Measurements from ENCODE around the gene LAMP1. TPM values are rescaled to one million over a fixed set of nuclear protein-coding genes. Genes with fewer than 3 reads are reported as not detected.

LAMP1 gene
- total and polyA plus RNA-seq, 2 experiments from 2014 or later = 34.5 to 107 TPM

GRCh38 chr13:113325779-113326178 lies 28.7 kb downstream of the LAMP1 start:
- Histone ChIP-seq H3K27me3 (ENCODE audit: insufficient read depth) (no peaks in the 10 kb centered on the region), H3K9me2 (ENCODE audit: insufficient read depth) (no peaks in the 10 kb centered on the region), H4K20me1 (replicated peaks; ENCODE audit: insufficient read depth) (peaks cover 9% of the 10 kb centered on the region; the same call in 1 of the 2 replicates), H2AFZ (no peak overlapping the region), H3K36me3 (ENCODE audit: insufficient read depth) (peaks cover 17% of the 10 kb centered on the region; the same call in 1 of the 2 replicates), H3K4me3 (no peak overlapping the region), H3K27ac (ENCODE audit: low read depth) (no peak overlapping the region), H3F3A (replicated peaks; ENCODE audit: low read depth) (peaks cover 36% of the 10 kb centered on the region), H3K79me2 (replicated peaks; ENCODE audit: insufficient read depth) (no peaks in the 10 kb centered on the region), H3K4me2 (no peak overlapping the region), H3K4me1 (ENCODE audit: insufficient read depth) (no peaks in the 10 kb centered on the region)
- no peak for TF ChIP-seq ZNF114 (CRISPR knock-in tag; IDR thresholded peaks at IDR 0.05)
- no peak for TF ChIP-seq ZNF462 (CRISPR knock-in tag; IDR thresholded peaks at IDR 0.05)
- TF ChIP-seq REST (IDR thresholded peaks at IDR 0.05; ENCODE audit: unreplicated experiment) = no peak
- TF ChIP-seq ETS1 (IDR thresholded peaks at IDR 0.05) = no peak
- no peak for TF ChIP-seq EZH2phosphoT487 (IDR thresholded peaks at IDR 0.05; ENCODE audit: unreplicated experiment)
- no peak for TF ChIP-seq CREB1 (CRISPR knock-in tag; IDR thresholded peaks at IDR 0.05; ENCODE audit: low read depth)
- TF ChIP-seq CTCF (conservative IDR thresholded peaks at IDR 0.05; ENCODE audit: low read depth in 2 of 2) = no peak
- no peak for TF ChIP-seq JUNB (IDR thresholded peaks at IDR 0.05; ENCODE audit: unreplicated experiment)
- no peak for TF ChIP-seq NANOG (IDR thresholded peaks at IDR 0.05; ENCODE audit: borderline replicate concordance)
- TF ChIP-seq ZNF331 (CRISPR knock-in tag; IDR thresholded peaks at IDR 0.05; ENCODE audit: low read depth) = no peak
- TF ChIP-seq STAT1 (IDR thresholded peaks at IDR 0.05; ENCODE audit: unreplicated experiment) = no peak
- TF ChIP-seq EZH2 (IDR thresholded peaks at IDR 0.05; ENCODE audit: low read depth, unreplicated experiment) = no peak
- no peak for TF ChIP-seq POLR2AphosphoS5 (IDR thresholded peaks at IDR 0.05; ENCODE audit: low read depth)
- H3K27ac Mint-ChIP-seq = no peak overlapping the region
- DNase-seq (ENCODE audit: low spot score) (no peak), ATAC-seq (no peak)
- H3K36me3 Mint-ChIP-seq (ENCODE audit: low read depth) = peaks cover 48% of the 10 kb centered on the region
- H3K9me3 Mint-ChIP-seq = no peaks in the 10 kb centered on the region
- H3K27me3 Mint-ChIP-seq (ENCODE audit: insufficient read depth, low read depth, poor library complexity) = peaks cover 22% of the 10 kb centered on the region
- H3K4me3 Mint-ChIP-seq = no peak overlapping the region
- H3K4me1 Mint-ChIP-seq = no peaks in the 10 kb centered on the region

All from GM23338 (cell line).